ENCODE results near the gene POU2F1. TPM values are rescaled to one million over a fixed set of nuclear protein-coding genes. Genes with fewer than 3 reads are reported as not detected.

The POU2F1 gene
- total RNA-seq, 4 donors from 2014 or later = 14.0 to 45.5 (median 19.8) TPM

GRCh38 chr1:167438171-167439138 is 217.8 kb downstream of the POU2F1 start:
- no peak overlapping the region for H3K27ac ChIP-seq
- no peak for DNase-seq
- H3K36me3 ChIP-seq = no peaks in the 10 kb centered on the region
- TF ChIP-seq POLR2A (IDR thresholded peaks at IDR 0.05) = no peak
- TF ChIP-seq CTCF (IDR thresholded peaks at IDR 0.05) = no peak
- no peak overlapping the region for H3K4me3 ChIP-seq (replicated peaks in 1 of 3)
- intact Hi-C loops (cut with DNase I) = no loop called here
- no peaks in the 10 kb centered on the region for H3K9me3 ChIP-seq
- H3K4me1 ChIP-seq = peaks cover 3 to 6% of the 10 kb centered on the region in 2 donors
- H3K27me3 ChIP-seq = no peaks in the 10 kb centered on the region
- 75 to 84% methylated on average over 17 of the region's 17 CpGs for WGBS, 2 donors

GRCh38 chr1:167439301-167439988 is 218.8 kb downstream of the POU2F1 start:
- Histone ChIP-seq H3K27me3 (no peaks in the 10 kb centered on the region), H3K36me3 (no peaks in the 10 kb centered on the region), H3K9me3 (no peaks in the 10 kb centered on the region), H3K4me3 (replicated peaks in 1 of 3) (no peak overlapping the region), H3K4me1 (peaks cover 3 to 6% of the 10 kb centered on the region in 2 donors), H3K27ac (no peak overlapping the region)
- intact Hi-C loops (cut with DNase I) = no loop called here
- WGBS, 2 donors = 13% methylated on average over 19 to 48 of the region's 49 CpGs
- TF ChIP-seq CTCF (IDR thresholded peaks at IDR 0.05) (no peak), POLR2A (IDR thresholded peaks at IDR 0.05) (no peak)
- peak; percentile 19 to 24 for DNase-seq

- Histone ChIP-seq H3K9me3 (no peaks in the 10 kb centered on the region), H3K27ac (no peak overlapping the region), H3K36me3 (no peaks in the 10 kb centered on the region), H3K27me3 (no peaks in the 10 kb centered on the region), H3K4me3 (replicated peaks in 1 of 3) (no peak overlapping the region), H3K4me1 (peaks cover 3 to 6% of the 10 kb centered on the region in 2 donors)
- intact Hi-C loops (cut with DNase I) = loop anchor here (5.0 to 10.0 kb wide), 3 partner anchors 92 to 373 kb away; no protein-coding TSS in a partner anchor
- no peak for DNase-seq
- WGBS, 2 donors = 89 to 98% methylated on average over 4 of the region's 4 CpGs
- no peak for TF ChIP-seq CTCF (IDR thresholded peaks at IDR 0.05)
- no peak for TF ChIP-seq POLR2A (IDR thresholded peaks at IDR 0.05)
These were observed 219.7 kb downstream of the POU2F1 start for GRCh38 chr1:167440345-167440744.

GRCh38 chr1:167440776-167441175 is 220.1 kb downstream of the POU2F1 start:
- H3K9me3 ChIP-seq = no peaks in the 10 kb centered on the region
- intact Hi-C loops (cut with DNase I) = loop anchor here (5.0 to 10.0 kb wide), 3 partner anchors 92 to 373 kb away; no protein-coding TSS in a partner anchor
- no peak for DNase-seq
- no peaks in the 10 kb centered on the region for H3K27me3 ChIP-seq
- no peaks in the 10 kb centered on the region for H3K36me3 ChIP-seq
- H3K4me1 ChIP-seq = peaks cover 3 to 6% of the 10 kb centered on the region in 2 donors
- H3K27ac ChIP-seq = no peak overlapping the region
- TF ChIP-seq CTCF (IDR thresholded peaks at IDR 0.05) (no peak), POLR2A (IDR thresholded peaks at IDR 0.05) (no peak)
- 97% methylated on average over 8 of the region's 8 CpGs for WGBS, 2 donors
- H3K4me3 ChIP-seq (replicated peaks in 1 of 3) = no peak overlapping the region

All from thyroid gland (tissue), 4 donors.